ENCODE results near the gene SLC34A1. TPM values are rescaled to one million over a fixed set of nuclear protein-coding genes. Genes with fewer than 3 reads are reported as not detected.

Gene SLC34A1
- polyA plus RNA-seq, 3 donors: not detected

DNA sequence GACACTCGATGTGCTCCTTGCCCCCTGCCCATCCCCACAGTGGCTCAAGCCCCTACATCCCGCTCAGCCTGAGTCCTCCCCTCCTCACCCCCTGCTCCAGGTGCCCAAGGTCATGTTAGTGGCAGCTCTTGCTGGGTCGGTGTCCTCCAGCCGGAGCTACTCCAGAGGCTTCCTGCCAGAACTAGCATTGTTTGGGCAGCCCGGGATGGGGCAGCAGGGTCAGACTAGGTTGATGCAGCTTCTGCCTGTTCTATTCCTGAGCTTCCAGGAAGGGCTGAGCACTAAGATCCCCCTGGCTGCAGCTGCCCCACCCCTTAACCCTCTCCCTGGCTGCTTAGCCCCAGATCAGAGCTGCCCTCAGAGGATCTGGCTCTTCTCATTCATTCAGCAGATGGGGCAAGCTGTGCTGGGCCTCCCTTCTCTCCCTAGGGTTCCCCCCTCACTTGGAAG is 25.8 kb upstream of the SLC34A1 start:
- H3K4me1 ChIP-seq (ENCODE audit: control insufficient read depth in 1 of 2, insufficient read depth in 2 of 2, low read length in 2 of 2): peaks cover 92 to 100% of the 10 kb centered on the region in 2 donors
- intact Hi-C loops (cut with micrococcal nuclease): no loop called here
- no peak for TF ChIP-seq CTCF (IDR thresholded peaks at IDR 0.05)
- H3K36me3 ChIP-seq (replicated peaks in 1 of 2; ENCODE audit: control insufficient read depth in 1 of 2, insufficient read depth in 2 of 2, low read length in 2 of 2): peaks cover 2 to 6% of the 10 kb centered on the region in 2 donors
- peak overlapping the region; percentile 81 for H3K9ac ChIP-seq (ENCODE audit: insufficient read depth, low read length, poor library complexity, severe bottlenecking)
- H4K20me1 ChIP-seq (ENCODE audit: insufficient read depth, low read length): peaks cover 51% of the 10 kb centered on the region
- H3K4me3 ChIP-seq (replicated peaks in 1 of 3; ENCODE audit: low read depth in 2 of 3, low read length in 3 of 3): peak overlapping the region; percentile 61 to 96 (median 84)
- Mint-ChIP-seq H3K27ac (peak overlapping the region; percentile 80 to 96 (median 94)), H3K27me3 (ENCODE audit: low read depth in 3 of 3) (peaks cover 0 to 5% (median 3%) of the 10 kb centered on the region in 3 donors), H3K4me1 (peaks cover 90% of the 10 kb centered on the region), H3K9me3 (peaks cover 3 to 12% (median 7%) of the 10 kb centered on the region in 7 donors), H3K4me3 (peak overlapping the region; percentile 89 to 95), H3K36me3 (peaks cover 13 to 24% of the 10 kb centered on the region in 2 donors)
- H3K4me2 ChIP-seq (replicated peaks; ENCODE audit: extremely low read depth, low read length, poor library complexity, severe bottlenecking): peak overlapping the region; percentile 96
- H3K79me2 ChIP-seq (ENCODE audit: insufficient read depth, low read length): peaks cover 55% of the 10 kb centered on the region
- no peak for DNase-seq
- H2AFZ ChIP-seq (ENCODE audit: insufficient read depth, low read depth, low read length, poor library complexity, severe bottlenecking): peak overlapping the region; percentile 65
- 0% methylated on average over 5 of the region's 5 CpGs for WGBS (ENCODE audit: insufficient coverage)
- peaks cover 0 to 7% of the 10 kb centered on the region in 2 donors for H3K9me3 ChIP-seq (replicated peaks in 1 of 2; ENCODE audit: control insufficient read depth in 1 of 2, insufficient read depth in 1 of 2, low read length in 2 of 2)
- H3K27ac ChIP-seq (ENCODE audit: low read depth in 1 of 2, low read length in 2 of 2): peak overlapping the region; percentile 58 to 87
- no peaks in the 10 kb centered on the region for H3K27me3 ChIP-seq (ENCODE audit: control insufficient read depth in 2 of 2, insufficient read depth in 2 of 2, low read length in 2 of 2)

GRCh38 chr5:177359451-177359851 is 24.8 kb upstream of the SLC34A1 start:
- Mint-ChIP-seq H3K4me1 (peaks cover 92% of the 10 kb centered on the region), H3K27me3 (ENCODE audit: low read depth in 3 of 3) (peaks cover 0 to 5% (median 2%) of the 10 kb centered on the region in 3 donors), H3K36me3 (peaks cover 13 to 29% of the 10 kb centered on the region in 2 donors), H3K4me3 (peak overlapping the region; percentile 89 to 95), H3K27ac (peak overlapping the region in 5 of 7 donors; percentile 80 to 96 (median 86)), H3K9me3 (peaks cover 3 to 12% (median 7%) of the 10 kb centered on the region in 7 donors)
- no peak overlapping the region for H3K9ac ChIP-seq (ENCODE audit: insufficient read depth, low read length, poor library complexity, severe bottlenecking)
- H2AFZ ChIP-seq (ENCODE audit: insufficient read depth, low read depth, low read length, poor library complexity, severe bottlenecking): no peak overlapping the region
- intact Hi-C loops (cut with micrococcal nuclease): no loop called here
- peak overlapping the region; percentile 96 for H3K4me2 ChIP-seq (replicated peaks; ENCODE audit: extremely low read depth, low read length, poor library complexity, severe bottlenecking)
- peaks cover 66% of the 10 kb centered on the region for H3K79me2 ChIP-seq (ENCODE audit: insufficient read depth, low read length)
- H3K9me3 ChIP-seq (replicated peaks in 1 of 2; ENCODE audit: control insufficient read depth in 1 of 2, insufficient read depth in 1 of 2, low read length in 2 of 2): peaks cover 0 to 7% of the 10 kb centered on the region in 2 donors
- H3K27ac ChIP-seq (ENCODE audit: low read depth in 1 of 2, low read length in 2 of 2): peak overlapping the region in 1 of 2 donors; percentile 87
- WGBS (ENCODE audit: insufficient coverage): 97% methylated on average over 6 of the region's 6 CpGs
- H3K4me1 ChIP-seq (ENCODE audit: control insufficient read depth in 1 of 2, insufficient read depth in 2 of 2, low read length in 2 of 2): peaks cover 94 to 100% of the 10 kb centered on the region in 2 donors
- H3K27me3 ChIP-seq (ENCODE audit: control insufficient read depth in 2 of 2, insufficient read depth in 2 of 2, low read length in 2 of 2): no peaks in the 10 kb centered on the region
- no peak for TF ChIP-seq CTCF (IDR thresholded peaks at IDR 0.05)
- H3K36me3 ChIP-seq (replicated peaks in 1 of 2; ENCODE audit: control insufficient read depth in 1 of 2, insufficient read depth in 2 of 2, low read length in 2 of 2): peaks cover 2 to 8% of the 10 kb centered on the region in 2 donors
- DNase-seq: no peak
- H3K4me3 ChIP-seq (replicated peaks in 1 of 3; ENCODE audit: low read depth in 2 of 3, low read length in 3 of 3): peak overlapping the region in 1 of 3 experiments; percentile 96
- H4K20me1 ChIP-seq (ENCODE audit: insufficient read depth, low read length): peaks cover 62% of the 10 kb centered on the region

Measured in CD14-positive monocyte (primary cell).